Measurements from ENCODE around the gene LRMDA.

Gene LRMDA

DNA sequence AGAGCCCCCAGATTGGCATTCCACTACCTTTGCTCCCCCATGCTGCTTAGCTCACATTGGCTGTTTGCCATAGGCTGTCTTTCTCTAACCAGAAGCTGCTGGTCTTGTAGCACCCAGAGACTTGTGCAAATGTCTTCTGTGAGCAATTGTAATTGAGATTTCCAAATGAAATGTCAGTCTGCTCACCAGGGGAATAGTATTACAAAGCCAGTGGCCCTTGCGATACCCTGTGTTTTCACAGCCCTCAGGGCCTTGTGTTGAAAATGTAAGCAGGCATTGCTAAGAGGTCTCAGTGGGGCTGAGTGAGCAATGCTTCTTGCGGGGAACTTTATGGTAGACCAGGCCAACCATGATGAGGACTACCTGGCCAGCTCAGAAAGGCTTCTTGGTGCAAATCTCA is 746.5 kb downstream of the LRMDA start:
- H3K27me3 ChIP-seq (ENCODE audit: insufficient read depth, low read length): no peaks in the 10 kb centered on the region
- no peaks in the 10 kb centered on the region for H3K9me3 ChIP-seq (ENCODE audit: low read length)

DNA sequence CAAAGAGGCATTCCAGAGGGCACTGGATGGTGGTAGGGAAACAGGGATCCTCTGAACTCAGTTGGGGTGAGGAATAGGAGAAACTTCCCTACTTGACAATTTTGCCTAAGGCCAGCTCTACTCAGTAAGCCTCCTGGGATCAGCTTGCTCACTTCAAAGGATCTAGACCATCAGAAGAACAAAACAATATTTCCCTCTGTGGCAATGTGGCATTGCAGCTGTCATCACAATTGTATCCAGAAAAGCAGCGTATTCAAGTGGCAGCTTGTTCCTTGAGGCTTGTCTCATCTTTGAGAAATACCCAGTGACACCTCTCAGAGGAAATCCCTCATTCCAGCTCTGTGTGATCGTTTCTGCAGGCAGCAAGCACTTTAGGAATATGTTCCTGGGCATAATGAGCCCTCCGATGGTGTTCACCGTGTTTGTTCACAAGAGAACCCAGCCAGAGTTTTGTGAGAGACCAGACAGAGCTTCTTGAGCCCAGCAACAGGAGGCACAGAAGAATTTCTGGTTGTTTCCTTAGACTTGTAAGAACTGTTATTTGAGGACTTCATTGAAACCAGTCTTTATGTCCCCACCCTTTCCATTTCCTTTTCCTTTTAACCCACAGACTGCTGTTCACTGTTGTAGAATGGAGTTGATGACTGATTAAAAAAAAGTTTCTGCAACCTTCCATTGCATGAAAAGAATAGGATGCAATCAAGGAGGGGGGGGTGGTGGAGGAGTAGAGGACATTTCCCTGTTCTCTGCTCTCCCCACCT is 747.3 kb downstream of the LRMDA start:
- no peaks in the 10 kb centered on the region for H3K9me3 ChIP-seq (ENCODE audit: low read length)
- no peaks in the 10 kb centered on the region for H3K36me3 ChIP-seq (ENCODE audit: insufficient read depth, low read length)
- H3K4me3 ChIP-seq (ENCODE audit: low read length): no peak overlapping the region
- H2AFZ ChIP-seq (ENCODE audit: low read depth, low read length): no peak overlapping the region
- no peaks in the 10 kb centered on the region for H3K27me3 ChIP-seq (ENCODE audit: insufficient read depth, low read length)
- H3K4me1 ChIP-seq (ENCODE audit: insufficient read depth, low read length): no peaks in the 10 kb centered on the region

More for the DNA sequence above, 746.5 kb downstream of the LRMDA start:
- H3K4me3 ChIP-seq (ENCODE audit: low read length): no peak overlapping the region
- no peaks in the 10 kb centered on the region for H3K4me1 ChIP-seq (ENCODE audit: insufficient read depth, low read length)
- no peak overlapping the region for H2AFZ ChIP-seq (ENCODE audit: low read depth, low read length)
- no peaks in the 10 kb centered on the region for H3K36me3 ChIP-seq (ENCODE audit: insufficient read depth, low read length)

DNA sequence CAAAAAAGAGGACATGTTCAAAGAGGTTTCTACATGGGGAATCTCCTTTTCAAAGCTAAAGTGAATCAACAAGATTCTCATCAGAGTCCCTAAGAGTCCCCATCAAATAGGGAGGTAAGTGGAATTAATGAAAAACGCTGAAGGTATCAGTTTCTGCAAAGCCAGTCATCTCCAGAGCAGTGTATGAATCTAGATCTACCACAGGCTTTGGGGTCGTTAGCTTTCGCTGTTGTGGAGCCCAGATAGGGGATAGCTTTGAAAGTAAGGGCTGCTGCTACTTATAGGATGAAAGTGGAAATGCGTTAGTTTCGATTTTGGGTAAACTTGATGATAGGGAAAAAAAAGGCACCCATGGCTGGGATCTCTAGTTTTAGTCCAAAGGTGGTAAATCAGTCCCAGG is 748.4 kb downstream of the LRMDA start:
- no peaks in the 10 kb centered on the region for H3K4me1 ChIP-seq (ENCODE audit: insufficient read depth, low read length)

DNA sequence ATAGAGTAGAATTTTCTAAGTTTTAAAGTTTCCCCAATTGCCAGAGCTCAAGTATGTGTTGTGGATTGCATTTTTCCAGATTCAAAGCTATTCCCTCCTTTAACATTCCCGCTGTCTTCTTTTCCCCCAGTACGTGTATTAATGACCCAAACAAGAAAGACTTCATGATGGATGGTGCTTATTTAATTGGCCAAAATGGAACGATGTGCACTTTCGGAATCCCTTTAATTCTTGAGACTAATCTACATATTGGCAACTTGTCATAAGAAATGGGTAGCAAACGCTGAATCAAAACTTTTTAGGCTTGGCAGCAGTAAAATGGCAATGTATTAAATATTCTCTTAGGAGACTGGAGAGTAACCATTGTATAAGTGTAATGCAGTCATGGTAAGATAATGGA is 753.2 kb downstream of the LRMDA start:
- H3K36me3 ChIP-seq (ENCODE audit: insufficient read depth, low read length): no peaks in the 10 kb centered on the region
- H3K27me3 ChIP-seq (ENCODE audit: insufficient read depth, low read length): no peaks in the 10 kb centered on the region
- H3K4me1 ChIP-seq (ENCODE audit: insufficient read depth, low read length): no peaks in the 10 kb centered on the region
- H3K4me3 ChIP-seq (ENCODE audit: low read length): no peak overlapping the region
- no peak overlapping the region for H2AFZ ChIP-seq (ENCODE audit: low read depth, low read length)
- no peaks in the 10 kb centered on the region for H3K9me3 ChIP-seq (ENCODE audit: low read length)

More for the DNA sequence above, 748.4 kb downstream of the LRMDA start:
- H3K9me3 ChIP-seq (ENCODE audit: low read length): no peaks in the 10 kb centered on the region
- no peak overlapping the region for H2AFZ ChIP-seq (ENCODE audit: low read depth, low read length)
- H3K4me3 ChIP-seq (ENCODE audit: low read length): no peak overlapping the region
- H3K27me3 ChIP-seq (ENCODE audit: insufficient read depth, low read length): no peaks in the 10 kb centered on the region
- H3K36me3 ChIP-seq (ENCODE audit: insufficient read depth, low read length): no peaks in the 10 kb centered on the region

DNA sequence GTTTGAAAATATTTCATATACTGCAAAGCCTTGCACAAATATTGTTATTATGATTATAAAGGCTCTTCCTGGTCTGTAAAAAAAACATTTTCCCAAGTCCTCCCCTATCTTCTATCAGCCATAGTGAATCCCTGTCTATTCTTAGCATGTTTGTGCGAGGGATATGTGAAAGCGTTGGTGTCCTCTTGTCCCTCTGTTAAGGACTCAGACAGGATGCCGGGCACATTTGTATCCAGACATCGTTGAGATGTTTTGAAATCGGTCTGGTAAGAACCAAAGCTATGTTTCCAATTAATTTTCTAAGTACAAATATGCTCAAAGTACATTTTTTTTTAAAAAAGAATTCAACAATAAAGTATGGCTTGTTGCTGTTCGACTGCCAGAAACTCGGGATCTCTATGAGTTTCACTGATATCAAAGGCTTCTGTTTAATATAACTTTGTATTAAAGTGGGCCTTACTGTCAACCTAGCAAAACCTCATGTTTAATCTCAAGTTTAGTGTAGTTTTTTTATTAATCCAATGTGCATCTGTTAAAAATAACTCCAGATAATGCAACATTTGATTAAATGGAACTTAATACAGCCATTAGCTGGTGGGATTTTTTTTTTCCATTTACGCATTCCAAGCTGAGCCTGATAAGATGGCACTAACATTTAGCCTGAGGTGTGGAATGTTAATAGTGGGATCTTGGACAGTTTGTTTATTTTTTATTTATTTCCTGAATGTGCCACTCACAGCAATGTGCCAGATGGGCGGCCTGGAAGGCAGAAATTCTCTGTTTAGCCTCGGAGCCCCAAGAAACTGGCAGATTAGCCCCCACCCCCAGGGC is 754.3 kb downstream of the LRMDA start:
- Histone ChIP-seq H3K27me3 (ENCODE audit: insufficient read depth, low read length) (no peaks in the 10 kb centered on the region), H2AFZ (ENCODE audit: low read depth, low read length) (no peak overlapping the region), H3K4me3 (ENCODE audit: low read length) (no peak overlapping the region)

DNA sequence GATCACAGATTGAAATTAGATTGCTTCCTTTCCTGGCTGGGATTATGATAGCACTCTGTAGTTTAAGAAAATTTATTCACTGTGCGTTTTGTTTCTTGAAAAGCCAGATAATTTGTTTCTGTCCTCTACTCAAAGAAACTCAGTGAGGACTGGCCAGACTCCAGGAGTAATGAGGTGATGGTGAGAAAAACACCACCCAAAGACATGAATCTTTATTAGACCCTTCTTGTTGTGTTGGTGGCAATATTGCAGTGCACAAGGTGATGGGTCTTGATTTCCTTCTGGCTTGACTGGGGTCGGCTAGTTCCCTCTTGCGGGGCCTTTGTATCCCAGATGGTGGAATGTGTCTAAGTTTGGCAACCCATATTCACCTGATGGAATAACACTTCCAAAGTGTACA is 756.8 kb downstream of the LRMDA start:
- no peak overlapping the region for H2AFZ ChIP-seq (ENCODE audit: low read depth, low read length)
- H3K4me1 ChIP-seq (ENCODE audit: insufficient read depth, low read length): peaks cover 8% of the 10 kb centered on the region
- H3K4me3 ChIP-seq (ENCODE audit: low read length): no peak overlapping the region

More for the DNA sequence above, 754.3 kb downstream of the LRMDA start:
- no peaks in the 10 kb centered on the region for H3K36me3 ChIP-seq (ENCODE audit: insufficient read depth, low read length)
- no peaks in the 10 kb centered on the region for H3K9me3 ChIP-seq (ENCODE audit: low read length)
- H3K4me1 ChIP-seq (ENCODE audit: insufficient read depth, low read length): peaks cover 4% of the 10 kb centered on the region

DNA sequence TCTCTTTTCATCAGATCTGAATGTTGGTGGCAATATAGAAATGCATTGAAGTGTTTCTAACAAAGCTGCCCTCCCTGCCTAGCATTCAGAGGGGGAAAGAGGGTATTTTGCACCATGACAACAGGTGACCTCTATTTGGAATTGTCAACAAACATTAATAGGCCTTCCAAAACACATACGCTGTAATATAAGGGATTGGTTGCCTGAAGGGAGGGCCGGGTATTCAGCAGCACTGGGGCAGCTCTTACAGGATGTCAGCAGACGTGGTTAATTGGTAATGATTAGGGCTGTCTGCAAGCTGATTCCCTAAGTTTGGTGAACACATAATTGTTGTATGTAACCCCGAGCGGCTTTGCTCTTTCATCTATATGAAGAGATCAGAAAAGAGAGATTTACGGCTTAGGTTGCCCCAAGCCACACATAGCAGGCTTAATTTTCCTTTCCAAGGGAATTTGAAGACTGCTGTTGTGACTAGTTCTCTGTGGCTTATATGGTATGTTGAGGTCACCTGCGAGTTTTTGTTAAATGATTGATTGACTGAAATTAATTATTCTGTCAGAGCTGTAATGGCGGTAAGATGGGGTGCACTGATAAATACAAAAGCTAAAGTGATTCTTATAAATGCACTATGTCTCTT is 759.3 kb downstream of the LRMDA start:
- no peaks in the 10 kb centered on the region for H3K27me3 ChIP-seq (ENCODE audit: insufficient read depth, low read length)
- no peak overlapping the region for H3K4me3 ChIP-seq (ENCODE audit: low read length)
- no peak overlapping the region for H2AFZ ChIP-seq (ENCODE audit: low read depth, low read length)
- H3K36me3 ChIP-seq (ENCODE audit: insufficient read depth, low read length): no peaks in the 10 kb centered on the region
- H3K9me3 ChIP-seq (ENCODE audit: low read length): no peaks in the 10 kb centered on the region
- H3K4me1 ChIP-seq (ENCODE audit: insufficient read depth, low read length): peaks cover 13% of the 10 kb centered on the region

More for the DNA sequence above, 756.8 kb downstream of the LRMDA start:
- Histone ChIP-seq H3K27me3 (ENCODE audit: insufficient read depth, low read length) (no peaks in the 10 kb centered on the region), H3K9me3 (ENCODE audit: low read length) (no peaks in the 10 kb centered on the region), H3K36me3 (ENCODE audit: insufficient read depth, low read length) (no peaks in the 10 kb centered on the region)

DNA sequence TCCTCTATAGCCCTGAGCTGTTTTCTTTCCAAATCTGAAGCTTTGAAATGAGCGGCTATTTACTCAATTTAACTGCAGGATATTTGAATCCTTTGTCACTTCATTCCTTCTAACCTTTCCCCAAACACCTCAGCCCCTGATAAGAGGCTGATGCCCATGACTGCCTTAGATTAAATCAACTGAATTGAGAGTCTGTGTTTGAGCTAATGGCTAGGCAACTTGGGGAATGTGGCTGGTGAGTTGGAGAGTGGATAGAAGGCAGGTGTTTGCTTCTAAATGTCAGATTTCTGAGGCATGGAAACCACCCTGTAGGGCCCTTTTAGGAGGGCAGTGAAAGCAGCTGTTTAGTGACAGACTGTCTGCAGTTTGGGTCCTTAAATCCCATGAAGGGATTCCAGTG is 759.9 kb downstream of the LRMDA start:
- Histone ChIP-seq H3K36me3 (ENCODE audit: insufficient read depth, low read length) (no peaks in the 10 kb centered on the region), H3K27me3 (ENCODE audit: insufficient read depth, low read length) (no peaks in the 10 kb centered on the region), H3K4me3 (ENCODE audit: low read length) (no peak overlapping the region), H3K4me1 (ENCODE audit: insufficient read depth, low read length) (peaks cover 13% of the 10 kb centered on the region), H3K9me3 (ENCODE audit: low read length) (no peaks in the 10 kb centered on the region), H2AFZ (ENCODE audit: low read depth, low read length) (no peak overlapping the region)

DNA sequence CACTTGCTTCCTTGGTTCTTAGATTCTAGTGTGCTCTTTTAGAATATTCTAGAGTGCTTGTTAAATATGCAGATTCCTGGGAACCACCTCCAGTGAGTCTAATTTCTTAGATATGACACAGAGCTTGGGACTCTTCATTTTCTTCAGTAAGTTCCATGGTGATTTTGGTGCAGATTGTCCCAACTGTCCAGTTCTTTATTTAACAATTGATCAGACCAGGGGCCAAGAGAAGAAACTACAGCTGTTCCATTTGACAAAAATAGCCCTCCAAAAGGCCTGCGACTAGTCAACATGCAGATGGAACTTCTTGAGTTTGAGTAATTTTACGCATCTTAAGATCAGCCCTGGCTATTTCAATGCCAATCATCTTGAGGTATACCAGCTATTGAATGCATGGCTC is 760.7 kb downstream of the LRMDA start:
- Histone ChIP-seq H3K36me3 (ENCODE audit: insufficient read depth, low read length) (no peaks in the 10 kb centered on the region), H3K4me1 (ENCODE audit: insufficient read depth, low read length) (peaks cover 13% of the 10 kb centered on the region), H3K9me3 (ENCODE audit: low read length) (no peaks in the 10 kb centered on the region), H2AFZ (ENCODE audit: low read depth, low read length) (no peak overlapping the region), H3K4me3 (ENCODE audit: low read length) (no peak overlapping the region), H3K27me3 (ENCODE audit: insufficient read depth, low read length) (no peaks in the 10 kb centered on the region)

DNA sequence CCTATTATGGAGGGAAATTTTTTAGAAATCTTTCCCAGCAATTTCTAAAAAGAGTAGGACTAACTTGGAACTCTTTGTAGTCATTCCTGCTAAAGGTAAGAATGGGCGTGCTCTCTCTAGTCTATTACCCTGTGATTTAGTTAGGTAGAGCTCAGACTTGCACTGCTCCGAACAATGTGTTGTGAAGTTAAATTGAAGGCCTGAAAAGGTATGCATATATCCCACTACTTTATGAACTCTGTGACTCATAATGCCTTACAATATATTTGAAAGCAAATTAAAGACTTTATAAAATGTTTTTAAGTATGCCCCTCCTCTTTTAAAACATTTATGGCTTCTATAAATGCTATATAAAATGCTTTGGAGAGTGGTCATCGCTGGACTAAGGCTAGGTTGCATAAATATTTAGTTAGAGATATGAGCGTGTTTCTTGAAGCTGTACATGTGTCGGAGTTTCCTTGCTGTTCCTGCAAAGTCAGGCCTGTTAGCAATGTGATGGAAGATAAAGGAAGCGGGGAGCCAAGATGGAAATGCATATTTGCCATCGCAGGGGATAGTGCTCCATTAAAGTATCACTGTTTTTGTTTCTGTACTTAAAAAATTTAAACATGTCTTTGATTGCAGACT is 761.4 kb downstream of the LRMDA start:
- Histone ChIP-seq H3K27me3 (ENCODE audit: insufficient read depth, low read length) (no peaks in the 10 kb centered on the region), H3K9me3 (ENCODE audit: low read length) (no peaks in the 10 kb centered on the region), H3K4me1 (ENCODE audit: insufficient read depth, low read length) (peaks cover 13% of the 10 kb centered on the region), H2AFZ (ENCODE audit: low read depth, low read length) (no peak overlapping the region), H3K36me3 (ENCODE audit: insufficient read depth, low read length) (no peaks in the 10 kb centered on the region), H3K4me3 (ENCODE audit: low read length) (no peak overlapping the region)

DNA sequence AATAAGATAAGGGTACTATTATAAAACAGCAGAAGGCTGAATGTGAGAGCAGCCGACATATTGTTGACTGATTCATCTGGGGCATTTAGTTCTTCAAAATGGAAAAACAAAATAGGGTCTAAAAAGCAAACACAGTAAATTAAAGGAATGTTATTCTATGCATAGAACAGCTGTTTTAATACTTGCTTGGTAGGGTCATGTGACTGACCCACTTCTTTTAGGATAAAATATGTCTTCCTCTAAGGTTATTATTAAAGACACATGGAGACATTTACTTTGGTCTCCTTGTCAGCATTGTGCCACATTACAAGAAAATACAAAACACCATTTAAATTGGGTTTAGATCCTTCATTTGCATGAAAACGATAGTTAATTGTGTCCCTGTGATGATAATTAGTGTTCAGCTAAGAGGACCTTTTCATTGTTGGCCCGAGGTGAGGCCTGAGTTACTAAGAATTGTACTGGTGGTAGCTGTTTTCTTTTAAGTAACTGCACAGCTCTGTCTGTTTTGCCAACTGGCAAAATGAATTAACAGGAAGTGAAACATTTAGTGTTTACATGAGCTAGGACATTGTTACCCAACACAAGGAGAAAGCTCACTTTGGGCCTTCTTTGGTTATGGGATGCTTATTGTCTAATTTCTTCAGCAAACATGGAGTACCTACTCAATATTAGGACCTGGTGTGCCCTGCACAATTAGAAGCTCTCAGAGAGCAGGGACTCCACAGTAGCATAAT is 764.4 kb downstream of the LRMDA start:
- Histone ChIP-seq H3K9me3 (ENCODE audit: low read length) (no peaks in the 10 kb centered on the region), H3K36me3 (ENCODE audit: insufficient read depth, low read length) (no peaks in the 10 kb centered on the region), H3K4me1 (ENCODE audit: insufficient read depth, low read length) (peaks cover 8% of the 10 kb centered on the region), H2AFZ (ENCODE audit: low read depth, low read length) (no peak overlapping the region), H3K27me3 (ENCODE audit: insufficient read depth, low read length) (no peaks in the 10 kb centered on the region), H3K4me3 (ENCODE audit: low read length) (no peak overlapping the region)

DNA sequence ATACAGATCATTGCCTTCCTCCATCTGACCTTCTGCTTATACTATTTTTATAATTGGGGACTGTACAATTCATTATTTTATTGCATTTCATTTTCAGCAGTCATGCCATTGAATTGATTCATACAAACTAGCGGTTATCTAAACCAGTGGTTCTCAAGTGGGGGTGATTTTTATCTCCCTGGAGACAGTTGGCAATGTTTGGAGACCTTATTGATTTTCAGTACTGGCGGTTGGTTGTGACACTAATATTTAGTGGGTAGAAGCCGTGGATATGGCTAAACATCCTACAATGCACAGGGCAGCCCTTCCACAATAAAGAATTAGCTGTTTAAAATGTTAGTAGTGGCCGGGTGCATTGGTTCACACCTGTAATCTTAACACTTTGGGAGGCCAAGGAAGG is 765.9 kb downstream of the LRMDA start:
- H3K4me1 ChIP-seq (ENCODE audit: insufficient read depth, low read length): peaks cover 5% of the 10 kb centered on the region
- no peaks in the 10 kb centered on the region for H3K36me3 ChIP-seq (ENCODE audit: insufficient read depth, low read length)
- H3K9me3 ChIP-seq (ENCODE audit: low read length): no peaks in the 10 kb centered on the region
- H2AFZ ChIP-seq (ENCODE audit: low read depth, low read length): no peak overlapping the region
- H3K4me3 ChIP-seq (ENCODE audit: low read length): no peak overlapping the region
- no peaks in the 10 kb centered on the region for H3K27me3 ChIP-seq (ENCODE audit: insufficient read depth, low read length)
